Measurements from ENCODE around the gene LITAF.

The LITAF gene

DNA sequence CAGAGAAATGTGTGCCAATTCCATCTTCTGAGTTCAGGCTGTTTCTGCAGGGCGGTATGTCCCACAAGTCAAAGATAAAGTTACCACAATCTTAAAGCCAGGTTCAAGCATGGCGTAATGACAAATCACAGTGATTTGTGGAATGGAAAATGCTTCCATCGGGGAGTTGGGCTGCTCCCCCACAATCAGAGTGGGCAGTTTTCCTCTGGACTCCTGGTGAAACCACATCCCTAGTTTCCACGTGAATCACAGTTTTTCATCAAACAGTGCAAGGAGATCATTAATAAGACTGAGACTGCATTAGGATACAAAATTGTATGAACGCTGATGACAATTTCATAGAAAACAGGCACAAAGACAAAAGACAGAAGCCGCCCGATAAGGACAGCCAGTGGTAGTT is 3.6 kb downstream of the LITAF start:
- no peaks in the 10 kb centered on the region for H3K36me3 ChIP-seq (ENCODE audit: control insufficient read depth in 2 of 2, insufficient read depth in 1 of 2, low read length in 2 of 2)
- H3K4me1 ChIP-seq (ENCODE audit: control insufficient read depth, insufficient read depth, low read length), result peaks cover 15% of the 10 kb centered on the region
- no peak overlapping the region for H3K4me3 ChIP-seq (ENCODE audit: low read depth, low read length)
- CTCF ChIA-PET, result interaction anchor here (0.6 to 1.1 kb wide), 5 partner anchors 9 to 1259 kb away, joined by 3 to 5 read pairs (median 3); no protein-coding TSS in a partner anchor
- no peaks in the 10 kb centered on the region for H3K9me3 ChIP-seq (ENCODE audit: control insufficient read depth, insufficient read depth, low read depth, low read length)
- POLR2A ChIA-PET, result interaction anchor here (0.6 kb wide), 1 partner anchor 125 kb away, joined by 3 read pairs; no protein-coding TSS in a partner anchor
- H3K27ac ChIP-seq (ENCODE audit: extremely low read depth, low read depth, low read length), result no peak overlapping the region
- no peak for TF ChIP-seq ZNF426 (tag by site-specific recombination; IDR thresholded peaks at IDR 0.05)
- TF ChIP-seq ZNF112 (tag by site-specific recombination; IDR thresholded peaks at IDR 0.05), result no peak
- TF ChIP-seq ZNF521 (tag by site-specific recombination; IDR thresholded peaks at IDR 0.05), result no peak
- no peak for TF ChIP-seq HOXD13 (CRISPR knock-in tag; IDR thresholded peaks at IDR 0.05; ENCODE audit: borderline replicate concordance)
- TF ChIP-seq ZNF768 (tag by site-specific recombination; IDR thresholded peaks at IDR 0.05), result no peak
- TF ChIP-seq, protein P1, sequence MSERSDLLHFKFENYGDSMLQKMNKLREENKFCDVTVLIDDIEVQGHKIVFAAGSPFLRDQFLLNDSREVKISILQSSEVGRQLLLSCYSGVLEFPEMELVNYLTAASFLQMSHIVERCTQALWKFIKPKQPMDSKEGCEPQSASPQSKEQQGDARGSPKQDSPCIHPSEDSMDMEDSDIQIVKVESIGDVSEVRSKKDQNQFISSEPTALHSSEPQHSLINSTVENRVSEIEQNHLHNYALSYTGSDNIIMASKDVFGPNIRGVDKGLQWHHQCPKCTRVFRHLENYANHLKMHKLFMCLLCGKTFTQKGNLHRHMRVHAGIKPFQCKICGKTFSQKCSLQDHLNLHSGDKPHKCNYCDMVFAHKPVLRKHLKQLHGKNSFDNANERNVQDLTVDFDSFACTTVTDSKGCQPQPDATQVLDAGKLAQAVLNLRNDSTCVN (tag by site-specific recombination; optimal IDR thresholded peaks at IDR 0.05), result no peak
- TF ChIP-seq ZNF350 (tag by site-specific recombination; IDR thresholded peaks at IDR 0.05), result no peak
- TF ChIP-seq ZNF670 (tag by site-specific recombination; IDR thresholded peaks at IDR 0.05; ENCODE audit: low read depth), result no peak
- TF ChIP-seq ZNF2 (tag by site-specific recombination; IDR thresholded peaks at IDR 0.05), result no peak
- TF ChIP-seq, protein P2, sequence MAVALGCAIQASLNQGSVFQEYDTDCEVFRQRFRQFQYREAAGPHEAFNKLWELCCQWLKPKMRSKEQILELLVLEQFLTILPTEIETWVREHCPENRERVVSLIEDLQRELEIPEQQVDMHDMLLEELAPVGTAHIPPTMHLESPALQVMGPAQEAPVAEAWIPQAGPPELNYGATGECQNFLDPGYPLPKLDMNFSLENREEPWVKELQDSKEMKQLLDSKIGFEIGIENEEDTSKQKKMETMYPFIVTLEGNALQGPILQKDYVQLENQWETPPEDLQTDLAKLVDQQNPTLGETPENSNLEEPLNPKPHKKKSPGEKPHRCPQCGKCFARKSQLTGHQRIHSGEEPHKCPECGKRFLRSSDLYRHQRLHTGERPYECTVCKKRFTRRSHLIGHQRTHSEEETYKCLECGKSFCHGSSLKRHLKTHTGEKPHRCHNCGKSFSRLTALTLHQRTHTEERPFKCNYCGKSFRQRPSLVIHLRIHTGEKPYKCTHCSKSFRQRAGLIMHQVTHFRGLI (tag by site-specific recombination; IDR thresholded peaks at IDR 0.05), result no peak

DNA sequence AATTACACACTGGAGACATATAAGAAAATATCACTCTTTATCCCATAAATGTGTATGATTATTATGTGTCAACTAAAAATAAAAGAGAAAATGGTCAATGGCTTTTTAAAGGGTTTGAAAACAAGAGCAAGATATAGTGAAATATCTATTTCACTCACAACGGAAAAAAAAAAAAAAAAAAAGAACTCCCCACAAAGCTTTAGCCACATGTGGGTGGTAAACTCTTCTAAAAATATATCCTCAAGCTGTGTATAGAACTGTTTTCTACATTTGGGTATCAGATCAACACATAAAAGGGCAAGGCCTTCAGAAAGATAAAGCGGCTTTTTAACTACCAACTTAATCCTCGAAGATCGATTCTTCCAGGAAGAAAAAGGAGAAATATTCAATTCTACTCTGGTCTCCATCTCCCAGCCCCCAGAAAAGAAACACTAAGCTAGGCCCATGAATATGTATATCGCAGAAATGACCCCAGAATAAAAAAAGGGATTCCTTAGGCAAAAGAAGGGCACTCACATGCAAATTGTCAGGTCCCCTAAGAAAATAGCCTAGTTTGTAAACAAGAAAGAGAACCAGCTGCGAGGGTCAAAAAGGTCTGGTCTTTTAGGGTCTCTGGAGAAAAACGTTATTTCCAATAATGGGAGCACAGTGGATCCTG is 4.4 kb downstream of the LITAF start:
- H3K36me3 ChIP-seq (ENCODE audit: control insufficient read depth in 2 of 2, insufficient read depth in 1 of 2, low read length in 2 of 2), result no peaks in the 10 kb centered on the region; a peak in 1 of 3 replicates
- H3K4me1 ChIP-seq (ENCODE audit: control insufficient read depth, insufficient read depth, low read length), result peaks cover 15% of the 10 kb centered on the region
- H3K4me3 ChIP-seq (ENCODE audit: low read depth, low read length), result no peak overlapping the region
- POLR2A ChIA-PET, result interaction anchor here (0.6 kb wide), 1 partner anchor 116 kb away, joined by 3 read pairs; no protein-coding TSS in a partner anchor
- H3K27ac ChIP-seq (ENCODE audit: extremely low read depth, low read depth, low read length), result no peak overlapping the region
- CTCF ChIA-PET, result interaction anchor here (0.6 to 1.1 kb wide), 4 partner anchors 30 to 233 kb away, joined by 3 to 4 read pairs (median 3); no protein-coding TSS in a partner anchor
- TF ChIP-seq ZNF184 (tag by site-specific recombination; IDR thresholded peaks at IDR 0.05) (no peak), ZNF248 (tag by site-specific recombination; IDR thresholded peaks at IDR 0.05) (no peak), ZNF791 (tag by site-specific recombination; IDR thresholded peaks at IDR 0.05) (no peak), SCRT1 (tag by site-specific recombination; IDR thresholded peaks at IDR 0.05; ENCODE audit: borderline replicate concordance) (no peak), KLF1 (tag by site-specific recombination; IDR thresholded peaks at IDR 0.05) (no peak), GFI1B (tag by site-specific recombination; IDR thresholded peaks at IDR 0.05) (no peak), ZNF777 (tag by site-specific recombination; IDR thresholded peaks at IDR 0.05; ENCODE audit: borderline replicate concordance) (no peak), ZNF366 (tag by site-specific recombination; conservative IDR thresholded peaks at IDR 0.05) (no peak), ZNF404 (tag by site-specific recombination; IDR thresholded peaks at IDR 0.05) (no peak), ZNF19 (tag by site-specific recombination; IDR thresholded peaks at IDR 0.05; ENCODE audit: low read depth) (no peak), GLIS1 (tag by site-specific recombination; IDR thresholded peaks at IDR 0.05) (no peak), SETDB1 (IDR thresholded peaks at IDR 0.05; ENCODE audit: insufficient read length, low read length) (no peak), ZNF138 (tag by site-specific recombination; IDR thresholded peaks at IDR 0.05; ENCODE audit: borderline replicate concordance) (no peak), ZNF585B (tag by site-specific recombination; IDR thresholded peaks at IDR 0.05) (no peak), ZNF677 (tag by site-specific recombination; IDR thresholded peaks at IDR 0.05) (no peak)
- TF ChIP-seq, protein P3, sequence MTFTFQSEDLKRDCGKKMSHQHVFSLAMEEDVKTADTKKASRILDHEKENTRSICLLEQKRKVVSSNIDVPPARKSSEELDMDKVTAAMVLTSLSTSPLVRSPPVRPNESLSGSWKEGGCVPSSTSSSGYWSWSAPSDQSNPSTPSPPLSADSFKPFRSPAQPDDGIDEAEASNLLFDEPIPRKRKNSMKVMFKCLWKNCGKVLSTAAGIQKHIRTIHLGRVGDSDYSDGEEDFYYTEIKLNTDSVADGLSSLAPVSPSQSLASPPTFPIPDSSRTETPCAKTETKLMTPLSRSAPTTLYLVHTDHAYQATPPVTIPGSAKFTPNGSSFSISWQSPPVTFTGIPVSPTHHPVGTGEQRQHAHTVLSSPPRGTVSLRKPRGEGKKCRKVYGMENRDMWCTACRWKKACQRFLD (tag by site-specific recombination; IDR thresholded peaks at IDR 0.05), result no peak
- TF ChIP-seq, protein P4, sequence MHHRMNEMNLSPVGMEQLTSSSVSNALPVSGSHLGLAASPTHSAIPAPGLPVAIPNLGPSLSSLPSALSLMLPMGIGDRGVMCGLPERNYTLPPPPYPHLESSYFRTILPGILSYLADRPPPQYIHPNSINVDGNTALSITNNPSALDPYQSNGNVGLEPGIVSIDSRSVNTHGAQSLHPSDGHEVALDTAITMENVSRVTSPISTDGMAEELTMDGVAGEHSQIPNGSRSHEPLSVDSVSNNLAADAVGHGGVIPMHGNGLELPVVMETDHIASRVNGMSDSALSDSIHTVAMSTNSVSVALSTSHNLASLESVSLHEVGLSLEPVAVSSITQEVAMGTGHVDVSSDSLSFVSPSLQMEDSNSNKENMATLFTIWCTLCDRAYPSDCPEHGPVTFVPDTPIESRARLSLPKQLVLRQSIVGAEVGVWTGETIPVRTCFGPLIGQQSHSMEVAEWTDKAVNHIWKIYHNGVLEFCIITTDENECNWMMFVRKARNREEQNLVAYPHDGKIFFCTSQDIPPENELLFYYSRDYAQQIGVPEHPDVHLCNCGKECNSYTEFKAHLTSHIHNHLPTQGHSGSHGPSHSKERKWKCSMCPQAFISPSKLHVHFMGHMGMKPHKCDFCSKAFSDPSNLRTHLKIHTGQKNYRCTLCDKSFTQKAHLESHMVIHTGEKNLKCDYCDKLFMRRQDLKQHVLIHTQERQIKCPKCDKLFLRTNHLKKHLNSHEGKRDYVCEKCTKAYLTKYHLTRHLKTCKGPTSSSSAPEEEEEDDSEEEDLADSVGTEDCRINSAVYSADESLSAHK (tag by site-specific recombination; IDR thresholded peaks at IDR 0.05), result no peak
- TF ChIP-seq, protein P5, sequence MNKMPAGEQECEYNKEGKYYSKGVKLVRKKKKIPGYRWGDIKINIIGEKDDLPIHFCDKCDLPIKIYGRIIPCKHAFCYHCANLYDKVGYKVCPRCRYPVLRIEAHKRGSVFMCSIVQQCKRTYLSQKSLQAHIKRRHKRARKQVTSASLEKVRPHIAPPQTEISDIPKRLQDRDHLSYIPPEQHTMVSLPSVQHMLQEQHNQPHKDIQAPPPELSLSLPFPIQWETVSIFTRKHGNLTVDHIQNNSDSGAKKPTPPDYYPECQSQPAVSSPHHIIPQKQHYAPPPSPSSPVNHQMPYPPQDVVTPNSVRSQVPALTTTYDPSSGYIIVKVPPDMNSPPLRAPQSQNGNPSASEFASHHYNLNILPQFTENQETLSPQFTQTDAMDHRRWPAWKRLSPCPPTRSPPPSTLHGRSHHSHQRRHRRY (tag by site-specific recombination; IDR thresholded peaks at IDR 0.05), result no peak
- no peaks in the 10 kb centered on the region for H3K9me3 ChIP-seq (ENCODE audit: control insufficient read depth, insufficient read depth, low read depth, low read length)
